ENCODE measurements around the gene LINC01488.

LINC01488 gene

GRCh38 chr11:69459848-69460539 is 21.5 kb upstream of the LINC01488 start:
- Mint-ChIP-seq H3K36me3 (ENCODE audit: low read depth) (no peaks in the 10 kb centered on the region), H3K4me3 (no peak overlapping the region), H3K27me3 (ENCODE audit: low read depth) (peaks cover 5% of the 10 kb centered on the region), H3K27ac (no peak overlapping the region), H3K9me3 (peaks cover 35% of the 10 kb centered on the region), H3K4me1 (peaks cover 18% of the 10 kb centered on the region)
- TF ChIP-seq CTCF (IDR thresholded peaks at IDR 0.05; ENCODE audit: unreplicated experiment in 3 of 3), result no peak

- H3K27ac Mint-ChIP-seq, result no peak overlapping the region
- no peaks in the 10 kb centered on the region for H3K36me3 Mint-ChIP-seq (ENCODE audit: low read depth)
- H3K4me3 Mint-ChIP-seq, result no peak overlapping the region
- TF ChIP-seq CTCF (IDR thresholded peaks at IDR 0.05; ENCODE audit: unreplicated experiment in 3 of 3), result no peak
- H3K9me3 Mint-ChIP-seq, result peaks cover 35% of the 10 kb centered on the region
- H3K27me3 Mint-ChIP-seq (ENCODE audit: low read depth), result peaks cover 7% of the 10 kb centered on the region
- H3K4me1 Mint-ChIP-seq, result peaks cover 18% of the 10 kb centered on the region
Observed at GRCh38 chr11:69460540-69461257, 20.8 kb upstream of the LINC01488 start.

DNA sequence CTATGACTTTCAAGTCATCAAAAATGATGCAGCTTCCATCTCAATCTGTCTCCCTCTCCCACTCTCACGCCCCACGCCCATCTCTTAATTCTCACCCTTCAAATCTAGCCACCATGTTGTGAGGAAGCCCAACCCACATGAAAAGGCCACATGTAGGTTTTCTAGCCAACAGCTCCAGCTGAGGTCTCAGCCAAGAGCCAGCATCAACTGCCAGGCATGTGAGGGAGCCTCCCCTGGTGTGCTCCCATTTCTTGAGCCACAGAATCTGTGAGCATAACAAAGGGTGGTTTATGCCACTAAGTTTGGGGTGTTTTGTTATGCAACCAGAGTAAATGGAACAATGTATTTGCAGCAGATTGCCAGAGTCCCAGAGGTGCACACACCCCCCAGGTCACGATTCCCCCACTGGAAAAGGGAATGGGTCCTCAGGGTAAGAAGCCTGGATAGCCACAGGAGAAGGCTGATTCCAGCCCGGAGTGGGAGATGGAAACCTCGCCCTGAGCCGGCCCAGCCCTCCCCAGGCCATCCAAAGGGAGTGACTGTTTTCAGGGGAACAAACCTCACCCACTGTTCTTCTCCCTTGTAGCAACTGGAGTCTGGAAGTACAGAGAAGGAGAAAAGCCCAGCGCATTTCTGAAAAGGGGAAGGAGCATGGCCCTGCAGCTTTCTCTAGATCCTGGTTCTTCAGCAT is 20.0 kb upstream of the LINC01488 start:
- Mint-ChIP-seq H3K4me3 (no peak overlapping the region), H3K27ac (no peak overlapping the region), H3K9me3 (peaks cover 31% of the 10 kb centered on the region), H3K27me3 (ENCODE audit: low read depth) (peaks cover 11% of the 10 kb centered on the region), H3K36me3 (ENCODE audit: low read depth) (no peaks in the 10 kb centered on the region), H3K4me1 (peaks cover 18% of the 10 kb centered on the region)
- no peak for TF ChIP-seq CTCF (IDR thresholded peaks at IDR 0.05; ENCODE audit: unreplicated experiment in 3 of 3)

DNA sequence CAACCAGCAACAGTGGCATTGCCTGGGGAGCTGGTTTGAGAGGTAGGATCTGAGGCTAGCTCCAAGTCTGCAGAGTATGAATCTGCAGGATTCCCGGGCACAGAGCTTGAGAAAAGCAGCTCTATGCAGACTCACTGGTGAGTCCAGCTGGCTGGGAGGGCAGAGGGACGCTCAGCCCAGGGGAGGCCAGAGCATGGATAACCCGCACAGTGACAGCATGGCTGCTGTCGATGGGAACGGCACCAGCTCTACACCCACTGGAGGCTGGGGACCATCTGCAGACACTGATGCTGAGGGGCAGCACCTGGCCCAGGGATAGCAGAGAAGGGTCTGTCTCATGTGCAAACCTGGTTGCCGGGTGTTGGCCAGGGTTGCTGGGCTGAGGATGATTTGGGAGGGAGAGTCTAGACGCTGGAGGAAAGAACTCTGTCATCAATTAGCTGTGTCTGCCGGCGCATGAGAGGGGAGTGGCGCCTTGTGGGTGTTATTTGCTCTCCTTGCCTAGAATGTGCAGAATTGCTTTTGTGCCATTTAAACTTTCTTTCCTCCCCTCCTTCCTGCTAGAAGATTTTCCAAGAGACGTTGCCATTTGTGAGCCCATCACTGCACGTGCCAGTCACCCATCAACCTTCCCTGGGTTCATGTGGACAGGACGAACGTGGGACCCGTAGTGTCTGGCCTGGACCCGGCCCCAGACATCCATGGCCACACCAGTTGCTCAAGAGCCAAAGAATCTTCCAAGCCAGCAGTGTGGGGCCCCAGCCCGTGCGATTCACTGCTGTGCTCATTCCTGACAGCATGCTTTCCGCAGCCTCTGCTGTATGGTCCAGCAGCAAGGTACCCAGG is 19.1 kb upstream of the LINC01488 start:
- Mint-ChIP-seq H3K4me3 (no peak overlapping the region), H3K9me3 (peaks cover 28% of the 10 kb centered on the region), H3K36me3 (ENCODE audit: low read depth) (no peaks in the 10 kb centered on the region), H3K4me1 (peaks cover 18% of the 10 kb centered on the region), H3K27ac (peak overlapping the region in 2 of 3 experiments; percentile 6 to 41), H3K27me3 (ENCODE audit: low read depth) (peaks cover 11% of the 10 kb centered on the region)
- no peak for TF ChIP-seq CTCF (IDR thresholded peaks at IDR 0.05; ENCODE audit: unreplicated experiment in 3 of 3)

DNA sequence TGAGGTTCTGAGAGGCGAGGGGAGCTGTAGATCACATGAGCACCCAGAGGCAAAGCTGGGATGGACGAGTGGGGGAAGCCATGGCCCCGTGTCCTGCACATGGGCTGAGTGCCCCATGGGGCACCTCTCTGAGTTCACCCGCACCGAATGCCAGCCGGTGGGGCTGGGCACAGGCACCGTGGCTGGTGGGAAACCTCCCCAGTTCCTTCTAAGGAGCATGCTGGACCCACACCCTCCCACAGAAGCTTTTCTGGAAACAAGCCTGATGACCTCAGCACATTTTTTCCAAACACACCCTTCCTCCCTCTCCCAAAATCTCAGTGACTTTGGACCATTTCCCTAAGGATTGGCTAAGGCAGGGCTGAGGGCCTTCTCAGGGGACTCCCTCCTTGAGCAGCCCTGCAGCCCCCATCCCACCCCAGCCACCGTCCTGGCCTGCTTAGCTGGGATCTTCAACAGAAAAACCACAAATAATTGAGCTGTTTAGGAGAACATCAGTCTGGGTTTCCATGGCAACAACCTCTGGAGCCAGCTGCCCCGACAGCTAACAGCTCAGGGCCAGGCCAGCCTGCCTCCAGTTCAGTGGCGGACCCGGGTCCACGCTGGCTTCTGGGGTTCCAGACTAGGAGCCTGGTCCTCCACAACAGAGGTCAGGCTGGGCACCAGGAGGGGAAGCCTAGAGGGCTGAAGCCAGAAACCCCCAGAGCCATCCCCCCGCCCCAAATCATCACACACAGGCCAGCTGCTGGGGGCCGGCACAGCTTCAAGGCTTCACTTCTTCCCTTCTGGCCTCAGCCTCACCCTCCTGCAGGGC is 18.1 kb upstream of the LINC01488 start:
- H3K4me1 Mint-ChIP-seq, result peaks cover 18% of the 10 kb centered on the region
- H3K36me3 Mint-ChIP-seq (ENCODE audit: low read depth), result no peaks in the 10 kb centered on the region
- H3K4me3 Mint-ChIP-seq, result no peak overlapping the region
- peaks cover 20% of the 10 kb centered on the region for H3K9me3 Mint-ChIP-seq
- H3K27me3 Mint-ChIP-seq (ENCODE audit: low read depth), result peaks cover 18% of the 10 kb centered on the region
- peak overlapping the region; percentile 27 to 67 (median 67) for H3K27ac Mint-ChIP-seq
- no peak for TF ChIP-seq CTCF (IDR thresholded peaks at IDR 0.05; ENCODE audit: unreplicated experiment in 3 of 3)

All from nephron (organoid).